ENCODE results near the gene FAM234B. TPM values are rescaled to one million over a fixed set of nuclear protein-coding genes. Genes with fewer than 3 reads are reported as not detected.
"Not testable (repeated sequence)": the region's sequence is repeated elsewhere in the genome, so short reads cannot be mapped to it uniquely, and the experiment has no call there.

Gene FAM234B
- polyA plus RNA-seq, 3 donors, result 10.3 to 13.8 (median 11.4) TPM

GRCh38 chr12:13049816-13050215 is 5.6 kb downstream of the FAM234B start:
- no peak for DNase-seq

- DNase-seq, result no peak
These were observed 8.2 kb downstream of the FAM234B start for GRCh38 chr12:13052421-13052820.

GRCh38 chr12:13053617-13054016 is 9.4 kb downstream of the FAM234B start:
- not testable (repeated sequence) for DNase-seq

GRCh38 chr12:13060581-13060980 is 16.4 kb downstream of the FAM234B start:
- DNase-seq, result no peak

- DNase-seq, result no peak
These were observed 17.2 kb downstream of the FAM234B start for GRCh38 chr12:13061377-13061776.

GRCh38 chr12:13062669-13063068 is 18.5 kb downstream of the FAM234B start:
- DNase-seq, result no peak

GRCh38 chr12:13066014-13066413 is 21.8 kb downstream of the FAM234B start:
- DNase-seq, result no peak

- DNase-seq, result no peak
These were observed 22.3 kb downstream of the FAM234B start for GRCh38 chr12:13066459-13066858.

- DNase-seq, result no peak
These were observed 23.1 kb downstream of the FAM234B start for GRCh38 chr12:13067322-13067721.

- DNase-seq, result no peak
These were observed 25.2 kb downstream of the FAM234B start for GRCh38 chr12:13069380-13069779.

- no peak for DNase-seq
These were observed 27.4 kb downstream of the FAM234B start for GRCh38 chr12:13071305-13072280.

- no peak for DNase-seq
These were observed 29.0 kb downstream of the FAM234B start for GRCh38 chr12:13073173-13073572.

- DNase-seq, result no peak
These were observed 30.4 kb downstream of the FAM234B start for GRCh38 chr12:13074396-13075117.

GRCh38 chr12:13075118-13075480 is 30.9 kb downstream of the FAM234B start:
- no peak for DNase-seq

GRCh38 chr12:13075786-13076570 is 31.8 kb downstream of the FAM234B start:
- no peak for DNase-seq

GRCh38 chr12:13079440-13079906 is 35.3 kb downstream of the FAM234B start:
- DNase-seq, result no peak

GRCh38 chr12:13080266-13080665 is 36.1 kb downstream of the FAM234B start:
- DNase-seq, result no peak

GRCh38 chr12:13082861-13083260 is 38.7 kb downstream of the FAM234B start:
- DNase-seq, result no peak

GRCh38 chr12:13083638-13084037 is 39.5 kb downstream of the FAM234B start:
- DNase-seq, result not testable (repeated sequence)

GRCh38 chr12:13084898-13085640 is 40.9 kb downstream of the FAM234B start:
- DNase-seq, result no peak

GRCh38 chr12:13085968-13086686 is 41.9 kb downstream of the FAM234B start:
- DNase-seq, result no peak

Data from renal pelvis (tissue), 4 donors.